Cardiac muscle cell (in vitro differentiated cells and primary cell): Measurements from ENCODE around the gene ZNF670. TPM values are rescaled to one million over a fixed set of nuclear protein-coding genes. Genes with fewer than 3 reads are reported as not detected.

ENCODE experiments used
- DNase-seq, 2 donors: peaks; one replicate each; pipeline versions ENCODE4 v3.0.0 to v3.0.0-alpha.2; 2010 to 2017; ENCODE audit warnings: low read depth in 1 of 2, low spot score in 1 of 2
- H3K27ac ChIP-seq: fragments of 200-600 bp; sonication (generic); 2 replicates; pipeline ENCODE4 v1.5.1; 2016
- H3K27me3 ChIP-seq: fragments of 200-600 bp; sonication (generic); 2 replicates; pipeline ENCODE4 v1.6.0; 2016; ENCODE audit warnings: control low read depth
- H3K36me3 ChIP-seq: fragments of 200-600 bp; sonication (generic); 2 replicates; pipeline ENCODE4 v1.5.1; 2016; ENCODE audit warnings: control low read depth
- H3K4me1 ChIP-seq: fragments of 200-600 bp; sonication (generic); 2 replicates; pipeline ENCODE4 v1.8.1; 2017; ENCODE audit warnings: low read depth, mild to moderate bottlenecking, mixed run types
- H3K4me3 ChIP-seq: fragments of 200-600 bp; sonication (generic); 2 replicates; pipeline ENCODE4 v1.5.1; 2016; ENCODE audit warnings: mild to moderate bottlenecking
- H3K9me3 ChIP-seq: fragments of 200-600 bp; sonication (generic); 2 replicates; pipeline ENCODE4 v1.5.1; 2017; ENCODE audit warnings: low read depth, mild to moderate bottlenecking, control low read depth
- CTCF ChIP-seq: IDR thresholded peaks from 2 replicates; pipeline ENCODE4 v1.5.1; 2012; ENCODE audit warnings: low read depth, mild to moderate bottlenecking, low read length
- polyA plus RNA-seq: library from polyadenylated mRNA; unstranded; fragments of >200 nt; fragmentation: Nextera tagmentation; extraction: Ambion mirVana; gene quantifications from 2 replicates; pipeline ENCODE4 v1.2.1, GENCODE V29; 2016
- total RNA-seq: library from RNA; depleted of rRNA; stranded (reverse); fragments of >200 nt; gene quantifications from 2 replicates; pipeline ENCODE4 v1.2.3, GENCODE V29; 2016

The ZNF670 gene
- total and polyA plus RNA-seq, 2 experiments from 2014 or later = 1.3 to 1.4 TPM

GRCh38 chr1:247089616-247090375 lies 11.2 kb upstream of the ZNF670 start:
- TF ChIP-seq CTCF = no peak
- Histone ChIP-seq H3K4me1 (no peaks in the 10 kb centered on the region), H3K4me3 (no peak overlapping the region), H3K27ac (no peak overlapping the region), H3K27me3 (no peaks in the 10 kb centered on the region), H3K9me3 (no peaks in the 10 kb centered on the region), H3K36me3 (no peaks in the 10 kb centered on the region)
- no peak for DNase-seq

DNA sequence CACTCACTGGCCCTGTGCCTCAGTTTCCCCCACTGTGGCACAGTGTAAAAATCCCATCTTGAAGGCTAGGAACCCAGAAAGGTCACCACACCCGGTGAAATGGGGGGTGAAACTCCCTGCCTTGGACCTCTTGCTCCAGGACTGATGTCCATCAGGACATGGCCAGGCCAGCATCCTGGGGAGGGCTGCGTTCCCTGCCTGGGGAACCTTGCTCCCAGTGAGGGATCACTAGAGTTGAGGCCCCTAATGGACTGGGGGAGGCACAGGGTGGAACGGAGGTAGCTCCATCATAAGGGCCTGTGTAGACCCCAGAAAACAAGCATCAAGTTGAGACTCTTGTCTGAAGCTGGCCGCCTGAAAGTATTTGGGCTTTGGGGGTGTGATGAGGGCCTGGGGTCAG lies 10.4 kb upstream of the ZNF670 start:
- Histone ChIP-seq H3K27me3 (no peaks in the 10 kb centered on the region), H3K4me1 (no peaks in the 10 kb centered on the region), H3K9me3 (no peaks in the 10 kb centered on the region), H3K36me3 (no peaks in the 10 kb centered on the region), H3K4me3 (no peak overlapping the region), H3K27ac (no peak overlapping the region)
- no peak for TF ChIP-seq CTCF
- DNase-seq = no peak

- no peaks in the 10 kb centered on the region for H3K27me3 ChIP-seq
- TF ChIP-seq CTCF = no peak
- DNase-seq = no peak
- no peaks in the 10 kb centered on the region for H3K9me3 ChIP-seq
- H3K27ac ChIP-seq = no peak overlapping the region
- no peak overlapping the region for H3K4me3 ChIP-seq
- no peaks in the 10 kb centered on the region for H3K4me1 ChIP-seq
- no peaks in the 10 kb centered on the region for H3K36me3 ChIP-seq
Measured at GRCh38 chr1:247087256-247087655, 8.6 kb upstream of the ZNF670 start.

DNA sequence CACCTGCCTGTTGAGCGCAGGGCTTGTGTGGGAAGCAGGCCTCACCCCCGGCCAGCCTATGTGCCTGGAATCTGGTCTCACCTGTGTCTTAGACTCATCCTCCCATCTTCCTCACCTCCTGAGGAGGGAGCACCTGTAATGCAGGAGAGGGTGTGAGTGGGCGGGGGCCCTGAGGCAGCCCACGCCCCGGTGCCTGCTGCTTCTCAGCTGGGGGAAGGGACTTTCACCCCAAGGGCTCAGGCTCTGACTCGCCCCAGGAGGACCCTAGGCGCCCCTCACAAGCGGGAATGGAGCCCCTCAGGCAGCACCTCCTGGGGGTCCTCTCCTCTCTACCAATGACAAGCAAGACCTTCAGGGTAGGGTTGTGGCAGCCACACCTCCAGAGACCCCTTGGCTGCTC lies 6.7 kb upstream of the ZNF670 start:
- Histone ChIP-seq H3K4me1 (no peaks in the 10 kb centered on the region), H3K27ac (no peak overlapping the region), H3K4me3 (no peak overlapping the region), H3K36me3 (no peaks in the 10 kb centered on the region), H3K9me3 (no peaks in the 10 kb centered on the region), H3K27me3 (no peaks in the 10 kb centered on the region)
- no peak for DNase-seq
- TF ChIP-seq CTCF = no peak

- Histone ChIP-seq H3K27me3 (no peaks in the 10 kb centered on the region), H3K36me3 (no peaks in the 10 kb centered on the region), H3K27ac (no peak overlapping the region), H3K4me1 (no peaks in the 10 kb centered on the region), H3K4me3 (no peak overlapping the region), H3K9me3 (no peaks in the 10 kb centered on the region)
- DNase-seq = no peak
- no peak for TF ChIP-seq CTCF
Measured at GRCh38 chr1:247084771-247085170, 6.2 kb upstream of the ZNF670 start.
